Transverse colon (tissue), 4 donors: ENCODE data around the gene C16orf96. TPM values are rescaled to one million over a fixed set of nuclear protein-coding genes. Genes with fewer than 3 reads are reported as not detected.

ENCODE experiments used
- DNase-seq: peaks from one replicate; pipeline ENCODE4 v3.0.0-alpha.2; 2019
- H3K27ac ChIP-seq, 4 donors: fragments of 200-600 bp; sonication (generic); 2 replicates each; pipeline ENCODE4 v1.5.1; 2016 to 2018; ENCODE audit warnings: inconsistent platforms in 4 of 4
- H3K27me3 ChIP-seq: fragments of 200-600 bp; sonication (generic); 2 replicates; pipeline ENCODE4 v1.5.1; 2017; ENCODE audit warnings: inconsistent platforms
- H3K36me3 ChIP-seq, 4 donors: fragments of 200-600 bp; sonication (generic); 2 replicates each; pipeline ENCODE4 v1.5.1; 2017 to 2019; ENCODE audit warnings: inconsistent platforms in 4 of 4
- H3K4me1 ChIP-seq, 4 donors: fragments of 200-600 bp; sonication (generic); 2 replicates each; pipeline ENCODE4 v1.5.1; 2017 to 2020; ENCODE audit warnings: inconsistent platforms in 4 of 4
- H3K4me3 ChIP-seq, 4 donors: fragments of 200-600 bp; sonication (generic); 1 replicate in 1 of 4; 2 replicates in 3 of 4; pipeline versions ENCODE4 v1.5.1 to v1.6.1; 2017 to 2019; ENCODE audit warnings: inconsistent platforms in 4 of 4
- H3K9me3 ChIP-seq, 2 donors: fragments of 200-600 bp; sonication (generic); 2 replicates each; pipeline ENCODE4 v1.5.1; 2017 to 2019; ENCODE audit warnings: inconsistent platforms in 2 of 2
- EP300 ChIP-seq: sonication (generic); formaldehyde crosslinking; IDR thresholded peaks from one replicate; pipeline ENCODE4 v1.6.1; 2017; ENCODE audit warnings: antibody characterized with exemption, low read depth
- POLR2A ChIP-seq: fragments of 450-650 bp; IDR thresholded peaks from one replicate; pipeline ENCODE4 v1.6.1; 2016; ENCODE audit warnings: antibody characterized with exemption, mild to moderate bottlenecking, moderate library complexity
- POLR2AphosphoS5 ChIP-seq, 3 donors: sonication (generic); formaldehyde crosslinking; IDR thresholded peaks; one replicate each; pipeline ENCODE4 v1.6.1; 2016; ENCODE audit warnings: antibody characterized with exemption in 3 of 3
- WGBS, 2 donors: methylation state at CpG; one replicate each; pipeline ENCODE4 v1.1.5; 2018; ENCODE audit warnings: low coverage in 1 of 2; 5-methylcytosine and 5-hydroxymethylcytosine counted together
- in situ Hi-C, 4 donors: fragments of 200-750 bp; cut with MboI; loops; one replicate each; pipeline versions ENCODE4 v1.15.0 to v1.15.1; 2017; ENCODE audit warnings: low sequenced_read_pairs in 3 of 4, low pct_ligation_motif_present in 1 of 4, low pct_unique_long_range_greater_than_20kb in 1 of 4
- intact Hi-C: fragments of 100-400 bp; cut with DNase I; formaldehyde crosslinking; loops from one replicate; pipeline ENCODE4 v1.15.1; 2023; ENCODE audit warnings: low total_unique reads
- total RNA-seq, 4 donors: library from RNA; depleted of rRNA; stranded (reverse); fragments of >200 nt; gene quantifications; one replicate each; pipeline ENCODE4 v1.1.0, GENCODE V29; 2016
- TF ChIP-seq, protein P1 (sequence below), 5 experiments: fragments of 200-600 bp in 3 of 5; fragments of 450-650 bp in 2 of 5; sonication (generic) in 3 of 5; IDR thresholded peaks; 1 replicate in 2 of 5; 2 replicates in 3 of 5; pipeline ENCODE4 v1.5.1; 2016 to 2017; ENCODE audit warnings: antibody characterized with exemption in 5 of 5, inconsistent platforms in 3 of 5, mild to moderate bottlenecking in 2 of 5, moderate library complexity in 1 of 5

C16orf96 gene
- total RNA-seq, 4 donors from 2014 or later: not detected

DNA sequence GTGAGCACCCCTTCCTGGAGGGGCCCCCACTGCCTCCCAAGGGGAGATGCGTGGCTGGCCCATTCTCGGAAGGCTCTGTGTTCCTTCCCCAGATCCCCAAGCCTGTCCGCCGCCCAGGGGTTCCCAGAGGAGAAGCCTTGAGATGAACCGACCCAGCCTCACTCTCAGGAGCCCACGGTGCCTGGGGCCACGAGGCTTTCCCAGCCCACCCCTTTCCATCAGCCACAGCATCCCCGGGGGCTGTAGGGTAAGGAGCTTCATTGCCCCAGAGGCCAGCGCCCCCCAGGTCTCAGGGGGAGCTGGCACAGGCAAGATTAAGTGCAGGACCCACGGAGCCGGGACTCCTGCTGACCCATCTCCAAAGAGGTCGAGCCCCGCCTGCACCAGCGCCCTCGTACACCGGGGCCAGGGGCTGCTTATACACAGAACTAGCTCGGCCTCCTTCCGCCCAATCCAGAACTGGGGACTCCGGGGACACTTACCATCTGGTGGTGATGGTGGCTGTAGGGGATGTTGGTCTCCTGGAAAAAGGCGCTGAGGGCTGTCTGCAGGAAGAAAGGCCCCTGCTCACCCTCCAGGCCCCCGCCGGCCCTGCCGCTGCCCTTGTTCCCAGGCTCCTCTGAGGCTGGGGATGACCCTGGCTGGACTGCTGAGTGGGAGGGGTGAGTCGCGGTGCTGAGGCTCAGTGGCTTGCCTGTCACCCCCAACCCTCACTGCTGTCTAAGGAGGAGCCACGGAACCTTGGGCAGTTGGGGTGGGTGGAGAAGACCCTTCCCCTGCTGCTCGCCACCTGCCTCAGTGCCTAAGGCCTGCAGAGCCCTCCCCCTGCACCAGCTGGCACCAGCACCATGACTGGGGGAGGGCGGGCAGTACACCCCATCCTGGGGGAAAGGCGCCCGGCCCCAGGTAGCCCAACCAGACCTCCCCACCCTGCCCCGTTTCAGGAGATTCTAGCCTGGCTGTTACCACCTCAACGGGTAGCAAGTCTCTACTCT, 54.2 kb downstream of the C16orf96 start:
- DNase-seq: no peak
- no peaks in the 10 kb centered on the region for H3K9me3 ChIP-seq
- peak overlapping the region in 1 of 4 donors; percentile 98 for H3K27ac ChIP-seq
- H3K36me3 ChIP-seq: peaks cover 0 to 10% (median 0%) of the 10 kb centered on the region in 4 donors
- no peak overlapping the region for H3K4me3 ChIP-seq
- WGBS, 2 donors: 81% methylated on average over 30 of the region's 32 CpGs; no CpG with 5 or more reads in 1 of the 2 donors
- peaks cover 16 to 35% (median 28%) of the 10 kb centered on the region in 4 donors for H3K4me1 ChIP-seq
- TF ChIP-seq POLR2AphosphoS5 (IDR thresholded peaks at IDR 0.05) (no peak), EP300 (no peak), POLR2A (no peak)
- TF ChIP-seq, protein P1, sequence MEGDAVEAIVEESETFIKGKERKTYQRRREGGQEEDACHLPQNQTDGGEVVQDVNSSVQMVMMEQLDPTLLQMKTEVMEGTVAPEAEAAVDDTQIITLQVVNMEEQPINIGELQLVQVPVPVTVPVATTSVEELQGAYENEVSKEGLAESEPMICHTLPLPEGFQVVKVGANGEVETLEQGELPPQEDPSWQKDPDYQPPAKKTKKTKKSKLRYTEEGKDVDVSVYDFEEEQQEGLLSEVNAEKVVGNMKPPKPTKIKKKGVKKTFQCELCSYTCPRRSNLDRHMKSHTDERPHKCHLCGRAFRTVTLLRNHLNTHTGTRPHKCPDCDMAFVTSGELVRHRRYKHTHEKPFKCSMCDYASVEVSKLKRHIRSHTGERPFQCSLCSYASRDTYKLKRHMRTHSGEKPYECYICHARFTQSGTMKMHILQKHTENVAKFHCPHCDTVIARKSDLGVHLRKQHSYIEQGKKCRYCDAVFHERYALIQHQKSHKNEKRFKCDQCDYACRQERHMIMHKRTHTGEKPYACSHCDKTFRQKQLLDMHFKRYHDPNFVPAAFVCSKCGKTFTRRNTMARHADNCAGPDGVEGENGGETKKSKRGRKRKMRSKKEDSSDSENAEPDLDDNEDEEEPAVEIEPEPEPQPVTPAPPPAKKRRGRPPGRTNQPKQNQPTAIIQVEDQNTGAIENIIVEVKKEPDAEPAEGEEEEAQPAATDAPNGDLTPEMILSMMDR (IDR thresholded peaks at IDR 0.05): no peak
- no peaks in the 10 kb centered on the region for H3K27me3 ChIP-seq
- in situ Hi-C loops (no loop called here), intact Hi-C loops (no loop called here)

DNA sequence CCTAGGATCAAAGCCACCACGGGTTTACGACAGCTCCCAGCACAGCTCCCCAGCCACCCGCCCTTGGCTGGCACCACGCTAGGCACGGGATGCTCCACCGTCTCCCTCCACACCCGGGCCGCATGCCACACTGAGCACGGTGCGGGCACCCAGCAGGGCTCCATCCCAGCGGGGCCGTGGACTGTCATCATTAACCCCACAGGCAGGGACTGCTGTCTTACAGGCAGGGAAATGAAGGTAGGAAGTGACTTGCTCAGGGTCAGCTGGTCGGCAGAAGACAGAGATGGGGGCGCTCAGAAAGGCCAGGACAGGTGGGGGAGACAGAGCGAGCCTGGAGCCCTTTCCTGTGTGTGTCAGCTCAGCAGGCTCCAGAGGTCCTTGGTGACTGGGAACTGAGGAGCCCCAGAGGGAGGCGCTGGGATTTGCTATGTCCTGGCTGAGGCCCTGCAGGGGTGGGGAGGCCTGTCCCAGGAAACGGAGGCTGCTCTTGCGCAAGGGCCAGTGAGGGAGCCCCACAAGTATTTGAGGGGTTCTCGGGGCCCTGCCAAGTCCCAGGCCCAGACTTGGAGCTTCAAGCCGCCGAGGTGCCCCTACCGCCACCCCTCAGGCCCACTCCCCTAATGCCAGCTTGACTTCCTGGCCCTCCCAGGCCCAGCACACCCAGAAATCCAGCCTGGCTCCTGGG, 55.3 kb downstream of the C16orf96 start:
- intact Hi-C loops (no loop called here), in situ Hi-C loops (no loop called here)
- peaks cover 22 to 42% (median 35%) of the 10 kb centered on the region in 4 donors for H3K4me1 ChIP-seq
- H3K4me3 ChIP-seq: no peak overlapping the region
- H3K9me3 ChIP-seq: no peaks in the 10 kb centered on the region
- H3K36me3 ChIP-seq: peaks cover 0 to 10% (median 0%) of the 10 kb centered on the region in 4 donors
- TF ChIP-seq, protein P1 (IDR thresholded peaks at IDR 0.05): no peak
- no peak for TF ChIP-seq POLR2A
- no peak for TF ChIP-seq EP300
- no peak for TF ChIP-seq POLR2AphosphoS5 (IDR thresholded peaks at IDR 0.05)
- H3K27me3 ChIP-seq: no peaks in the 10 kb centered on the region
- DNase-seq: peak; percentile 32
- peak overlapping the region in 2 of 4 donors; percentile 48 to 98 for H3K27ac ChIP-seq
- 85% methylated on average over 20 of the region's 22 CpGs; no CpG with 5 or more reads in 1 of the 2 donors for WGBS, 2 donors

DNA sequence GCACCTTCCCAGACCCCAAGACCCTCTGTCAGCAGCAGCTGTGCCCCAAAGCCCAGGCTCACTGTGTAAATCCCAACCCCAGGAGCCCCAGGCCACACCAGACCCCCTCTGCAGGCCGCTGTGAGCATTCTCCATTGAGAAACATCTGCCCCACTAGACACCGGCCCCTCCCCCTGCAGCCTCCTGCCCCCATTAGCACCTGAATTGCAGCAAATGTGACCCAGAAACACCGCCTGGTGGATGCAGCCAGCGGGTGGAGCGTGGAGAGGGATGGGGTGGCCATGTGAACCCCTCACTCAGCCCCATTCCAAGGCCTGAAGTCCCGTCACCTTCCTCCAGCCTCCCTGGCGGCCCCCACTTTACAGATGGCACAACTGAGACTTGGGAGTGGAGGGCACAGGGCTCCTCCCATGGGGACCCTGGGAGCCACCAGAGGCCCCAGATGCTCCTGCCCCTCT, 56.4 kb downstream of the C16orf96 start:
- H3K27ac ChIP-seq: peak overlapping the region in 1 of 4 donors; percentile 98
- intact Hi-C loops (no loop called here), in situ Hi-C loops (no loop called here)
- peaks cover 0 to 10% (median 0%) of the 10 kb centered on the region in 4 donors for H3K36me3 ChIP-seq
- peaks cover 22 to 51% (median 44%) of the 10 kb centered on the region in 4 donors for H3K4me1 ChIP-seq
- no peaks in the 10 kb centered on the region for H3K9me3 ChIP-seq
- no peak for DNase-seq
- WGBS, 2 donors: 94% methylated on average over 7 of the region's 7 CpGs; no CpG with 5 or more reads in 1 of the 2 donors
- no peak for TF ChIP-seq POLR2A
- TF ChIP-seq EP300: no peak
- TF ChIP-seq POLR2AphosphoS5 (IDR thresholded peaks at IDR 0.05): no peak
- TF ChIP-seq, protein P1 (IDR thresholded peaks at IDR 0.05): no peak
- H3K4me3 ChIP-seq: peak overlapping the region in 1 of 4 donors; percentile 78
- H3K27me3 ChIP-seq: no peaks in the 10 kb centered on the region
